ENCODE results near the gene PUM1. TPM values are rescaled to one million over a fixed set of nuclear protein-coding genes. Genes with fewer than 3 reads are reported as not detected.
"Not testable (repeated sequence)": the region's sequence is repeated elsewhere in the genome, so short reads cannot be mapped to it uniquely, and the experiment has no call there.

The PUM1 gene
- total and polyA plus RNA-seq, 4 donors: 18.1 to 49.2 (median 30.2) TPM

DNA sequence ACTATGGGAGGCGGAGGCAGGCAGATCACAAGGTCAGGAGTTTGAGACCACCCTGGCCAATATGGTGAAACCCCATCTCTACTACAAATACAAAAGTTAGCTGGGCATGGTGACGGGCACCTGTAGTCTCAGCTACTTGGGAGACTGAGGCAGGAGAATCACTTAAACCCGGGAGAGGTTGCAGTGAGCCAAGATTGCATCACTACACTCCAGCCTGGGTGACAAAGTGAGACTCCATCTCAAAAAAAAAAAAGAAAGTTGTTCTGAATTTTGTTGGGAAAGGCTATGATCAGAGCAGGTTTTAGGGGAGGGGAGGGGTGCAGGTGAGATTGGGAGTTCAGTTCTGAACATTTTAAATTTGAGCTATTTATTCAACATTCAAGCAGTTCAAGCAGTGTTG is 22.6 kb upstream of the PUM1 start:
- not testable (repeated sequence) for H3K27me3 ChIP-seq (ENCODE audit: control insufficient read depth in 4 of 4, insufficient read depth in 4 of 4, low read length in 3 of 4); H3K27ac ChIP-seq (ENCODE audit: low read depth in 1 of 2, low read length in 2 of 2); H3K9me3 ChIP-seq (ENCODE audit: control insufficient read depth in 4 of 4, low read length in 3 of 4); H3K9ac ChIP-seq (ENCODE audit: low read depth in 1 of 2, low read length in 2 of 2); H3K4me1 ChIP-seq (ENCODE audit: control insufficient read depth in 4 of 4, insufficient read depth in 4 of 4, low read length in 3 of 4); DNase-seq (ENCODE audit: low spot score); H3K4me3 ChIP-seq (ENCODE audit: low read depth in 1 of 3, low read length in 3 of 3); H3K36me3 ChIP-seq (ENCODE audit: control insufficient read depth in 4 of 4, insufficient read depth in 3 of 4, low read depth in 1 of 4, low read length in 3 of 4)
- 91% methylated on average over 3 of the region's 3 CpGs for WGBS

GRCh38 chr1:31084782-31085569 is 19.5 kb upstream of the PUM1 start:
- TF ChIP-seq, protein P1, sequence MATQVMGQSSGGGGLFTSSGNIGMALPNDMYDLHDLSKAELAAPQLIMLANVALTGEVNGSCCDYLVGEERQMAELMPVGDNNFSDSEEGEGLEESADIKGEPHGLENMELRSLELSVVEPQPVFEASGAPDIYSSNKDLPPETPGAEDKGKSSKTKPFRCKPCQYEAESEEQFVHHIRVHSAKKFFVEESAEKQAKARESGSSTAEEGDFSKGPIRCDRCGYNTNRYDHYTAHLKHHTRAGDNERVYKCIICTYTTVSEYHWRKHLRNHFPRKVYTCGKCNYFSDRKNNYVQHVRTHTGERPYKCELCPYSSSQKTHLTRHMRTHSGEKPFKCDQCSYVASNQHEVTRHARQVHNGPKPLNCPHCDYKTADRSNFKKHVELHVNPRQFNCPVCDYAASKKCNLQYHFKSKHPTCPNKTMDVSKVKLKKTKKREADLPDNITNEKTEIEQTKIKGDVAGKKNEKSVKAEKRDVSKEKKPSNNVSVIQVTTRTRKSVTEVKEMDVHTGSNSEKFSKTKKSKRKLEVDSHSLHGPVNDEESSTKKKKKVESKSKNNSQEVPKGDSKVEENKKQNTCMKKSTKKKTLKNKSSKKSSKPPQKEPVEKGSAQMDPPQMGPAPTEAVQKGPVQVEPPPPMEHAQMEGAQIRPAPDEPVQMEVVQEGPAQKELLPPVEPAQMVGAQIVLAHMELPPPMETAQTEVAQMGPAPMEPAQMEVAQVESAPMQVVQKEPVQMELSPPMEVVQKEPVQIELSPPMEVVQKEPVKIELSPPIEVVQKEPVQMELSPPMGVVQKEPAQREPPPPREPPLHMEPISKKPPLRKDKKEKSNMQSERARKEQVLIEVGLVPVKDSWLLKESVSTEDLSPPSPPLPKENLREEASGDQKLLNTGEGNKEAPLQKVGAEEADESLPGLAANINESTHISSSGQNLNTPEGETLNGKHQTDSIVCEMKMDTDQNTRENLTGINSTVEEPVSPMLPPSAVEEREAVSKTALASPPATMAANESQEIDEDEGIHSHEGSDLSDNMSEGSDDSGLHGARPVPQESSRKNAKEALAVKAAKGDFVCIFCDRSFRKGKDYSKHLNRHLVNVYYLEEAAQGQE (IDR thresholded peaks at IDR 0.05): no peak
- TF ChIP-seq FOXA1 (IDR thresholded peaks at IDR 0.05) (no peak), TAF1 (conservative IDR thresholded peaks at IDR 0.05) (no peak), HNF4G (IDR thresholded peaks at IDR 0.05) (no peak), EGR1 (IDR thresholded peaks at IDR 0.05; ENCODE audit: low read depth in 2 of 2) (no peak), HNF4A (conservative IDR thresholded peaks at IDR 0.05) (no peak), NR2F2 (IDR thresholded peaks at IDR 0.05) (no peak), RXRA (IDR thresholded peaks at IDR 0.05) (no peak), SP1 (IDR thresholded peaks at IDR 0.05) (no peak), MAX (IDR thresholded peaks at IDR 0.05) (no peak), GABPA (IDR thresholded peaks at IDR 0.05 in 1 of 2, conservative IDR thresholded peaks at IDR 0.05 in 1 of 2) (no peak), FOXA2 (IDR thresholded peaks at IDR 0.05) (no peak), RAD21 (IDR thresholded peaks at IDR 0.05) (no peak), YY1 (IDR thresholded peaks at IDR 0.05) (no peak), JUND (IDR thresholded peaks at IDR 0.05) (no peak)
- TF ChIP-seq, protein P2, sequence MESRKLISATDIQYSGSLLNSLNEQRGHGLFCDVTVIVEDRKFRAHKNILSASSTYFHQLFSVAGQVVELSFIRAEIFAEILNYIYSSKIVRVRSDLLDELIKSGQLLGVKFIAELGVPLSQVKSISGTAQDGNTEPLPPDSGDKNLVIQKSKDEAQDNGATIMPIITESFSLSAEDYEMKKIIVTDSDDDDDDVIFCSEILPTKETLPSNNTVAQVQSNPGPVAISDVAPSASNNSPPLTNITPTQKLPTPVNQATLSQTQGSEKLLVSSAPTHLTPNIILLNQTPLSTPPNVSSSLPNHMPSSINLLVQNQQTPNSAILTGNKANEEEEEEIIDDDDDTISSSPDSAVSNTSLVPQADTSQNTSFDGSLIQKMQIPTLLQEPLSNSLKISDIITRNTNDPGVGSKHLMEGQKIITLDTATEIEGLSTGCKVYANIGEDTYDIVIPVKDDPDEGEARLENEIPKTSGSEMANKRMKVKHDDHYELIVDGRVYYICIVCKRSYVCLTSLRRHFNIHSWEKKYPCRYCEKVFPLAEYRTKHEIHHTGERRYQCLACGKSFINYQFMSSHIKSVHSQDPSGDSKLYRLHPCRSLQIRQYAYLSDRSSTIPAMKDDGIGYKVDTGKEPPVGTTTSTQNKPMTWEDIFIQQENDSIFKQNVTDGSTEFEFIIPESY (IDR thresholded peaks at IDR 0.05): no peak
- TF ChIP-seq, protein P3, sequence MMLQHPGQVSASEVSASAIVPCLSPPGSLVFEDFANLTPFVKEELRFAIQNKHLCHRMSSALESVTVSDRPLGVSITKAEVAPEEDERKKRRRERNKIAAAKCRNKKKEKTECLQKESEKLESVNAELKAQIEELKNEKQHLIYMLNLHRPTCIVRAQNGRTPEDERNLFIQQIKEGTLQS (IDR thresholded peaks at IDR 0.05): no peak
- TF ChIP-seq, protein P4, sequence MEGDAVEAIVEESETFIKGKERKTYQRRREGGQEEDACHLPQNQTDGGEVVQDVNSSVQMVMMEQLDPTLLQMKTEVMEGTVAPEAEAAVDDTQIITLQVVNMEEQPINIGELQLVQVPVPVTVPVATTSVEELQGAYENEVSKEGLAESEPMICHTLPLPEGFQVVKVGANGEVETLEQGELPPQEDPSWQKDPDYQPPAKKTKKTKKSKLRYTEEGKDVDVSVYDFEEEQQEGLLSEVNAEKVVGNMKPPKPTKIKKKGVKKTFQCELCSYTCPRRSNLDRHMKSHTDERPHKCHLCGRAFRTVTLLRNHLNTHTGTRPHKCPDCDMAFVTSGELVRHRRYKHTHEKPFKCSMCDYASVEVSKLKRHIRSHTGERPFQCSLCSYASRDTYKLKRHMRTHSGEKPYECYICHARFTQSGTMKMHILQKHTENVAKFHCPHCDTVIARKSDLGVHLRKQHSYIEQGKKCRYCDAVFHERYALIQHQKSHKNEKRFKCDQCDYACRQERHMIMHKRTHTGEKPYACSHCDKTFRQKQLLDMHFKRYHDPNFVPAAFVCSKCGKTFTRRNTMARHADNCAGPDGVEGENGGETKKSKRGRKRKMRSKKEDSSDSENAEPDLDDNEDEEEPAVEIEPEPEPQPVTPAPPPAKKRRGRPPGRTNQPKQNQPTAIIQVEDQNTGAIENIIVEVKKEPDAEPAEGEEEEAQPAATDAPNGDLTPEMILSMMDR (IDR thresholded peaks at IDR 0.05; ENCODE audit: low read depth, low read length, missing input control): no peak
- H3K9me3 ChIP-seq (ENCODE audit: control insufficient read depth in 4 of 4, low read length in 3 of 4): no peaks in the 10 kb centered on the region
- no peak overlapping the region for H3K9ac ChIP-seq (ENCODE audit: low read depth in 1 of 2, low read length in 2 of 2)
- WGBS: 90% methylated on average over 16 of the region's 16 CpGs
- H3K36me3 ChIP-seq (ENCODE audit: control insufficient read depth in 4 of 4, insufficient read depth in 3 of 4, low read depth in 1 of 4, low read length in 3 of 4): no peaks in the 10 kb centered on the region
- H3K27me3 ChIP-seq (ENCODE audit: control insufficient read depth in 4 of 4, insufficient read depth in 4 of 4, low read length in 3 of 4): no peaks in the 10 kb centered on the region
- no peak overlapping the region for H3K27ac ChIP-seq (ENCODE audit: low read depth in 1 of 2, low read length in 2 of 2)
- no peaks in the 10 kb centered on the region for H3K4me1 ChIP-seq (ENCODE audit: control insufficient read depth in 4 of 4, insufficient read depth in 4 of 4, low read length in 3 of 4)
- no peak for DNase-seq (ENCODE audit: low spot score)
- no peak overlapping the region for H3K4me3 ChIP-seq (ENCODE audit: low read depth in 1 of 3, low read length in 3 of 3)
